ENCODE results near the gene CCAR1. TPM values are rescaled to one million over a fixed set of nuclear protein-coding genes. Genes with fewer than 3 reads are reported as not detected.
A peak's percentile ranks its signal among the peaks of the same experiment; 100 is the strongest.
"Not testable (repeated sequence)": the region's sequence is repeated elsewhere in the genome, so short reads cannot be mapped to it uniquely, and the experiment has no call there.

The CCAR1 gene
- total RNA-seq, 1 donor from 2014 or later = 95.2 TPM

DNA sequence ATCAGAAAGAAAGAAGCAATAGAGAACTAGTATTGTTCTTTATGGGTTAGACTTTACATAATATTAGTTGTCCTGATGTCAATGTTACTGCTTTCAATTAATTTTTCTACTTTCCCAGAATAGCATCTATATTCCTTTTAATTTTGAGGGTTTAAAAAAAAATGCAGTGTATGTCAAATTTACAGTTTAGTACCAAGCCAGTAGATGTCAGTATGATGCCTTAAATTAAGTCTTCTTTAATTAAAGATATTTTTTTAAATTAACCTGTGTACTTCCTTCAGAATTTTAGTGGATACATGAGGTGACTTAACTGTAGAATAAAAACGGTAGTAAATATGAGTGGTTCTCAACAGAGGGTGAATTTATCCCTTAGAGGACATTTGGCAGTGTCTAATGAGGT lies 71.1 kb downstream of the CCAR1 start:
- no peak overlapping the region for H3K27ac Mint-ChIP-seq
- no peaks in the 10 kb centered on the region for H3K9me3 Mint-ChIP-seq
- DNase-seq = no peak
- no peaks in the 10 kb centered on the region for H3K4me1 Mint-ChIP-seq
- H3K27me3 Mint-ChIP-seq = no peaks in the 10 kb centered on the region
- H3K4me3 Mint-ChIP-seq = no peak overlapping the region
- intact Hi-C loops (cut with micrococcal nuclease) = loop anchor here (2.0 kb wide), 1 partner anchor 105 kb away; no protein-coding TSS in a partner anchor
- peaks cover 30% of the 10 kb centered on the region for H3K36me3 Mint-ChIP-seq (ENCODE audit: low read depth)

DNA sequence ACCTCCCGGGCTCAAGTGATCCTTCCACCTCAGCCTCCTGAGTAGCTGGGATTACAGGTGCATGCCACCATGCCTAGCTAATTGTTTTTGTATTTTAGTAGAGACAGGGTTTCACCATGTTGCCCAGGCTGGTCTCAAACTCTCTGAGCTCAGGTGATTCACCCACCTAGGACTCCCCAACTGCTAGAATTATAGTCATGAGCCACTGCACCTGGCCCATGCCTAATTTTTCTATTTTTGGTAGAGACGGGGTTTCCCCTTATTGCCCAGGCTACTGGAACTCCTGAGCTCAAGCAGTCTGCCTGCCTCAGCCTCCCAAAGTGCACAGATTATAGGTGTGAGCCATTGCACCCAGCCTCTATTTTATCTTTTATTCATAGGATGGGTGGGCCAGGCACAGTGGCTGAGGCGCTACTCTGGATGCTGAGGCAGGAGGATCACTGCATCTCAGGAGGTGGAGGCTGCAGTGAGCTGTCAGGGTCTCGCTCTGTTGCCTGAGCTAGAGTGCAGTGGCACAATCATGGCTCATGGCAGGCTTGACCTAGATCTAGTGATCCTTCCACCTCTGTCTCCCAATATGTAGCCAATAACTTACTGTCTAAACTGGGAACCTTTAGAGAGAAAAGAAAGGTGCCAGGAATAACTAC lies 75.0 kb downstream of the CCAR1 start:
- Mint-ChIP-seq H3K27ac (no peak overlapping the region), H3K4me1 (no peaks in the 10 kb centered on the region), H3K4me3 (no peak overlapping the region), H3K9me3 (no peaks in the 10 kb centered on the region), H3K36me3 (ENCODE audit: low read depth) (peaks cover 12% of the 10 kb centered on the region), H3K27me3 (no peaks in the 10 kb centered on the region)
- DNase-seq = no peak
- intact Hi-C loops (cut with micrococcal nuclease) = no loop called here

DNA sequence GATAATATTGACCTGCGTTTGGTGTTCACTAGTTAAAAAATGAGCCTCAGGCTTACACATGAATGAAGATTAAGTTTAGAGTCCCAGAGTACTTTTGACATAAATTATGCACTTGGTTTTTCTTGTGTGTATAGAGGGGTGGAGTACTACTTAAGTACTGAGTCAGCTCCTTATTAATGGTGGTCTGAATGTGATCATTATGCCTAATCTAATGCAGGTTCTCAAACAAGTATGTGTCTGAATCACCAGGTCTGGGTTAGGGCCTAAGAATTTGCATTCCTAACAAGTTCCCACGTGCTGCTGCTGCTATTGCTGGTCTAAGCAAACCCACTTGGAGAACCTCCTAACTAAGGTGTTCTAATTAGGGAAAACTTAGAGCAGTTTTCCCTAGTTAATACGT lies 75.6 kb downstream of the CCAR1 start:
- DNase-seq = no peak
- Mint-ChIP-seq H3K4me1 (no peaks in the 10 kb centered on the region), H3K27me3 (no peaks in the 10 kb centered on the region), H3K27ac (no peak overlapping the region), H3K36me3 (ENCODE audit: low read depth) (peaks cover 11% of the 10 kb centered on the region), H3K9me3 (no peaks in the 10 kb centered on the region), H3K4me3 (no peak overlapping the region)
- intact Hi-C loops (cut with micrococcal nuclease) = no loop called here

DNA sequence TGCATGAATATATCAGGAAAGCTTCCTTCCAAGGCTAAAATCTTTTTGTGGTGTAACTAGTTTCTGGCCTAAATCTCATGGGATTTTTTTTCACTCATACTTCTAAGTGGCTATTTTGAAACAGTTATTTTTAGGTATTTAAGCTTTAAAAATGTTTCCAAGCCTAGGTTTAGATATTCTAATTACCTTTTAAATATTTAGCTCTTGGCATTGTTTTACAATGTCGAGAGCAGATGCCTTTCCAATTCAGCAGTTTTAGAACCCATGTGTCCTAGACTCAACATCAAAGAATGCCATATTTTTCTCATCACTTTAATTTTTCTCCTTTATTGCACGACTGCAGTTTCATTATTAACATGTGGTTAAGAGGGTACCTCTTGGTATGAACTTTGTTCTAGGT lies 79.2 kb downstream of the CCAR1 start:
- Mint-ChIP-seq H3K4me3 (no peak overlapping the region), H3K9me3 (no peaks in the 10 kb centered on the region), H3K27me3 (no peaks in the 10 kb centered on the region), H3K27ac (no peak overlapping the region), H3K4me1 (no peaks in the 10 kb centered on the region), H3K36me3 (ENCODE audit: low read depth) (peaks cover 5% of the 10 kb centered on the region)
- DNase-seq = no peak
- intact Hi-C loops (cut with micrococcal nuclease) = no loop called here

DNA sequence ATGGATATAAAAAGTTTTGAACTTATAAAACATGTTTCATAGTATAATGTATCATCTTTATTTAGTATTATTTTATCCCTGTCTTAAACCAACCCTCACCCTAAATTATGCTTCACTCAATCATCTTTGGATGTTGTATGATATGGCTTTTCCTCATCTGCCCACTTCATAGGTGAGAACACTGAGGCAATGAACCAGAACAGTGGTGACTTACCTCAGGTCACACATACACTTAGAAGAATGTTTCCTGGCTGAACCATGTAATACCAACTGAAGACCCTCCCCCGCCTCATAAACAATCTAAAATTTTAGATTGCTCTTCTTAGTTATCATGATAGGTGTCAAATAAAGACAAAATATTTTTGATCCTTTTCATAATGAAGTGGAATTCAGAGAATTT lies 83.7 kb downstream of the CCAR1 start:
- H3K27ac Mint-ChIP-seq = no peak overlapping the region
- H3K27me3 Mint-ChIP-seq = no peaks in the 10 kb centered on the region

DNA sequence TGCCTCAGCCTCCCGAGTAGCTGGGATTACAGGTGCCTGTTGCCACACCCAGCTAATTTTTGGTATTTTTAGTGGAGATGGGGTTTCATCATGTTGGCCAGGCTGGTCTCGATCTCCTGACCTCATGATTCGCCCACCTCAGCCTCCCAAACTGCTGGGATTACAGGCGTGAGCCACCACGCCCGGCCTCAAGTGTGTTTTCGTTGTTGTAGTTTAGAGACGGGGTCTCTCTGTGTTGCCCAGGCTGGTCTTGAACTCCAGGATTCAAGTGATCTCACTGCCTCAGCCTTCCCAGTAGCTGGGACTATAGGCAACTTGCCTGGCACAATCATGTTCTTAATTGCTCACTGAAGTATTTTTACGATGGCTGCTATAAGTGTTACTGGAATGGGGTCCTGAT lies 89.8 kb downstream of the CCAR1 start:
- H3K4me3 Mint-ChIP-seq; H3K36me3 Mint-ChIP-seq (ENCODE audit: low read depth); H3K27ac Mint-ChIP-seq; H3K27me3 Mint-ChIP-seq; H3K4me1 Mint-ChIP-seq; DNase-seq; H3K9me3 Mint-ChIP-seq; intact Hi-C loops (cut with micrococcal nuclease): not testable (repeated sequence)

More for the DNA sequence above, 83.7 kb downstream of the CCAR1 start:
- intact Hi-C loops (cut with micrococcal nuclease) = no loop called here
- Mint-ChIP-seq H3K36me3 (ENCODE audit: low read depth) (no peaks in the 10 kb centered on the region), H3K9me3 (no peaks in the 10 kb centered on the region), H3K4me1 (no peaks in the 10 kb centered on the region), H3K4me3 (no peak overlapping the region)
- DNase-seq = no peak

DNA sequence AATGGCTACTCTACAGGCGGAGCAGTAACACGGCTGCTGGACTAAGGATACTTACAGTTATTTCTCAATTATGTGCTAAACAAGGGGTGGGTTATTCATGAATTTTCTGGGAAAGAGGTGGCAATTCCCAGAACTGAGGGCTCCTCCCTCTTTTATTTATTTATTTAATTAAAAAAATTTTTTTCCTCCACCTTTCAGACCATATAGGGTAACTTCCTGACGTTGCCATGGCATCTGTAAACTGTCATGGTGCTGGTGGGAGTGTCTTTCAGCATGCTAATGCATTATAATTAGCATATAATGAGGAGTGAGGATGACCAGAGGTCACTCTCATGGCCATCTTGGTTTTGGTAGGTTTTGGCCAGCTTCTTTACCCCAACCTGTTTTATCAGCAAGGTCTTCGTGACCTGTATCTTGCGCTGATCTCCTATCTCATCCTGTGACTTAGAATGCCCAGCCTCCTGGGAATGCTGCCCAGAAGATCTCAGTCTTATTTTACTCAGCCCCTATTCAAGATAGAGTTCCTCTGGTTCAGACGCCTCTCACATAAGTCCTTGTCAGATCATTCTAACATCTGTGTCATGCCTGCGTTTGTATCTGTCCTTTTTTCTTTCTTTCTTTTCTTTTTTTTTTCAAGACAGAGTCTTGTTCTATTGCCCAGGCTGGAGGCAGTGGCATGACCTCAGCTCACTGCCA lies 90.4 kb downstream of the CCAR1 start:
- H3K27me3 Mint-ChIP-seq = no peaks in the 10 kb centered on the region
- H3K9me3 Mint-ChIP-seq = no peaks in the 10 kb centered on the region
- H3K4me3 Mint-ChIP-seq = no peak overlapping the region
- intact Hi-C loops (cut with micrococcal nuclease) = no loop called here
- no peaks in the 10 kb centered on the region for H3K36me3 Mint-ChIP-seq (ENCODE audit: low read depth)
- no peak overlapping the region for H3K27ac Mint-ChIP-seq
- no peak for DNase-seq
- no peaks in the 10 kb centered on the region for H3K4me1 Mint-ChIP-seq

DNA sequence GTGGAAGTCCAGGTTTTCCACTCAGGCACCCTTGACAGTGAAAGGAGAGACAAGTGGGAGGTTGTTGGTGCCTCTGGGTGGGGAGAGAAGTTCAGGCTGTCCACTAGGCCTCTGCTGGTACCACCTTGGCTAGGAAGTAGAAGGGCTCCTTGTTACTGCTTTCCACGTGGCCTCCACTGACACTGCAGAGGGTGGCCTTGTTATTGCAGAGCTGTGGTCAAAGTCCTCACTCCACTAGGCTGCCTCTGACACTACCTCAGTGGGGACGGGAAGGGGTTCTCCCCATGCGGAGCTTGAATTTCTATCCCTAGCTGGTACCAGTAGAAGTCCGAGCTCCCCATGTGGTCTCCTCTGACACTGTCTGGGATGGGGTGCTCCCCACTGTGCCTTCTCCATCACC lies 91.4 kb downstream of the CCAR1 start:
- Mint-ChIP-seq H3K9me3 (no peaks in the 10 kb centered on the region), H3K36me3 (ENCODE audit: low read depth) (no peaks in the 10 kb centered on the region), H3K27ac (no peak overlapping the region), H3K4me1 (no peaks in the 10 kb centered on the region), H3K27me3 (no peaks in the 10 kb centered on the region), H3K4me3 (no peak overlapping the region)
- DNase-seq = no peak
- intact Hi-C loops (cut with micrococcal nuclease) = no loop called here

DNA sequence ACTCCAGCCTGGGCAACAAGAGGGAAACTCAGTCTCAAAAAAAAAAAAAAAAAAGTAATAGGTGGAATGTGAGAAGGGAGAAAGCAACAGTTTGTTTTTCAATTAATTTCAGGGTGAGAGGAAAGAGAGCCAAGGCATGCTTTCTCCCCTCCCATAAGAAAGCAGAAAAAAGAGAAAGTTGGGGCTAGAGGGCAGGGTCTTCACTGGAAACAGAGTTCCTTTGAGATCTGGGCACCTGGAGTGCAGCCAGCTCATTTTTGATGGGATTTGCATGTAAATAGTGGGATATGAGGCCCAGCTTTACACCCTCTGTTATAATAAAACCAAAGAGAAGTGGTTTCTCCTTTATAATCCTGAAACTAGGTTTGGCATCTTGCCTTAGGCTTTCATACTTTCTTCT lies 92.5 kb downstream of the CCAR1 start:
- DNase-seq = no peak
- Mint-ChIP-seq H3K27ac (no peak overlapping the region), H3K27me3 (no peaks in the 10 kb centered on the region), H3K9me3 (no peaks in the 10 kb centered on the region), H3K4me1 (no peaks in the 10 kb centered on the region), H3K4me3 (no peak overlapping the region), H3K36me3 (ENCODE audit: low read depth) (no peaks in the 10 kb centered on the region)
- intact Hi-C loops (cut with micrococcal nuclease) = no loop called here

DNA sequence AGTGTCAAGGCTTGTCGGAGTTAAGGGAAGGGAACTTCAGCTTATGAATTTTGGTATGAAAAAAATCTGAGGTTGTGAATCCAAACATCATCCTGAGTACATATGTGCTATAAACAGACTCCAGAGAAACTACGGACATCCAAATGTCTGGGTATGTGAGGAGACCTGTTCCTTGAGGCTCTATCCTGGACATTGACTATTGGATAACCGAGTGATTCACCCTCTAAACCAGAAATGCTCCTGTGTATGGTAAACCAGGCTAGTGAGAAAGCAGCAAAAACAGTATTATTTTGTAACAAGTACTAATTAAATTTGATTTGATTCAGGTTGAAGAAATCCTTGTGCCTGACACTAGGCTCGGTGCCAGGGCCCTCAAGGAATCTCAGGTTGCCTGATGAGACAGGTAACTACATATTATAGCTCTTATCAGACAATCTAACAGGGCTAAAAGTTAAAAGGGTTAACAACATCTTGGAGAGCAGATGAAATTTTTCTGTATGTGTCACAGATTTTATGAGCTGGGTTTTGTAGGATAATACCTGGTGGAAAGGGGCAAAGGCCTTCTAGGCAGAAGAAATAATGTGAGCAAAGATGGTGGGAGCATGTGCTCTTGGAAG lies 95.9 kb downstream of the CCAR1 start:
- DNase-seq = no peak
- no peaks in the 10 kb centered on the region for H3K36me3 Mint-ChIP-seq (ENCODE audit: low read depth)
- intact Hi-C loops (cut with micrococcal nuclease) = no loop called here
- H3K27ac Mint-ChIP-seq = no peak overlapping the region
- H3K4me3 Mint-ChIP-seq = no peak overlapping the region
- no peaks in the 10 kb centered on the region for H3K4me1 Mint-ChIP-seq
- H3K9me3 Mint-ChIP-seq = no peaks in the 10 kb centered on the region
- no peaks in the 10 kb centered on the region for H3K27me3 Mint-ChIP-seq

DNA sequence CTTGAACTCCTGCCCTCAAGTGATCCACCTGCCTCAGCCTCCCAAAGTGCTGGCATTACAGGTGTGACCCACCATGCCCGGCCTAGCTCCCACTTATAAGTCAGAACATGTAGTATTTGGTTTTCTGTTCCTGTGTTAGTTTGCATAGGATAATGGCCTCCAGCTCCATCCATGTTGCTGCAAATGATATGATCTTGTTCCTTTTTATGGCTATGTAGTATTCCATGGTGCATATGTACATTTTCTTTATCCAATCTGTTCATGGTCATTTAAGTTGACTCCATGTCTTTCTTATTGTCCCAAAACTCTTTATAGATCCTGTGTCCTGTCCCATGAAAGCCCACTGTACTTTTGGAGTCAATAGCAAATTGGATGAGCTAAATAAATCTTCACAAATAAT lies 99.3 kb downstream of the CCAR1 start:
- H3K27ac Mint-ChIP-seq; intact Hi-C loops (cut with micrococcal nuclease); H3K27me3 Mint-ChIP-seq; H3K4me1 Mint-ChIP-seq; DNase-seq; H3K36me3 Mint-ChIP-seq (ENCODE audit: low read depth); H3K9me3 Mint-ChIP-seq; H3K4me3 Mint-ChIP-seq: not testable (repeated sequence)

DNA sequence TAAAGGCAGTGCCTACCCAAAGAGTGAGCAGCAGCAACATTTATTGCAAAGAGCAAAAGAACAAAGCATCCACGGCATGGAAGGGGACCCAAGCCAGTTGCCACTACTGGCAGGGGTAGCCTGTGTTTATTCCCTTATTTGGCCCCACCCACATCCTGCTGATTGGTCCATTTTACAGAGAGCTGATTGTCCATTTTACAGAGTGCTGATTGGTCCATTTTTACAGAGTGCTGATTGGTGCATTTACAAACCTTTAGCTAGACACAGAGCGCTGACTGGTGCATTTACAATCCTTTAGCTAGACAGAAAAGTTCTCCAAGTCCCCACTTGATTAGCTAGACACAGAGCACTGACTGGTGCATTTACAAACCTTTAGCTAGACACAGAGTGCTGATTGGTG lies 101.6 kb downstream of the CCAR1 start:
- H3K4me1 Mint-ChIP-seq; intact Hi-C loops (cut with micrococcal nuclease); H3K27ac Mint-ChIP-seq; H3K9me3 Mint-ChIP-seq; H3K27me3 Mint-ChIP-seq; DNase-seq; H3K4me3 Mint-ChIP-seq; H3K36me3 Mint-ChIP-seq (ENCODE audit: low read depth): not testable (repeated sequence)

DNA sequence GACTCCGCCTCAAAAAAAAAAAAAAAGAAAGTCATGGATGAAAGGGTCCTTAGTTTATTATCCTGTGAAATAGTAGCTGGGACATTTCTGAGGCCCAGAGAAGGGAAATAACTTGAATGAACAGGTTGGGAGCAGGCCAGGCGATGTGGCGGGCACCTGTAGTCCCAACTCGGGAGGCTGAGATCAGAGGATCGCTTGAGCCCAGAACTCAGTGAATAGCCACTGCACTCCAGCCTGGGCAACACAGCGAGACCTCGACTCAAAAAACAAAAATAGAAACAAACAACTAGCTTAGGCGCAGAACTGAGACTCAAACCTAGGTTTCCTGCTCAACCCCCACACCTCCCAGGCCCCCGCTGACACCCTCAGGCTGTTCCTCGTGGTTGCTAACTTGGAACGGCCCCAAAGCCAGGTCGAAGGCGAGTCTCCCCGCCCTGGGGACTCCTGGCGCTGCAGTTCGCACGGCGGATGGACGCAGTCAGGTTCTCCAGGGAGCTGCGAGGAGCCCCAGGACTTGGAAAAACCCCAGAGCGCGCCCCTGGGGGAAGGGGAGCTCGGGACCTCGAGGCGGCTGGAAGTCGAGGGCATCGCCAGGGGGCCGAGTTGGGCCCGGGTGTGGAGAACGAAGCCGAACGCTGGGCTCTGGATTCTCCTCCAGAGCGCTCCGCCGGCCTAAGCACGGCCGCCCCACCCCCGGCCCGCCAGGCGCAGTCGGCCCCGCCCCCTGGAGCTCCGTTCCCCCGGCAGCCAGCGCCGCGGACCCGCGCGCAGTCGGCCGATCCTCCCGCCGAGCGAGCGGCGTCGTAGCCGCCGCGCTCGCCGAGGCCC lies 105.9 kb downstream of the CCAR1 start, which contains the start of gene STOX1:
Gene STOX1 (plus strand): TSS at position 768 of the 828 bp plus-strand sequence. CDS start 93 bp downstream, outside the sequence.
- H3K36me3 Mint-ChIP-seq (ENCODE audit: low read depth) = no peaks in the 10 kb centered on the region
- H3K4me1 Mint-ChIP-seq = peaks cover 5% of the 10 kb centered on the region
- peaks cover 23% of the 10 kb centered on the region for H3K27me3 Mint-ChIP-seq
- H3K9me3 Mint-ChIP-seq = no peaks in the 10 kb centered on the region
- DNase-seq = peak; percentile 87
- no peak within 1 kb of the TSS for H3K27ac Mint-ChIP-seq
- intact Hi-C loops (cut with micrococcal nuclease) = loop anchor here (2.0 kb wide), 1 partner anchor 74 kb away; the partner anchor contains the start of gene DDX50
- peak within 1 kb of the TSS; percentile 80 for H3K4me3 Mint-ChIP-seq

DNA sequence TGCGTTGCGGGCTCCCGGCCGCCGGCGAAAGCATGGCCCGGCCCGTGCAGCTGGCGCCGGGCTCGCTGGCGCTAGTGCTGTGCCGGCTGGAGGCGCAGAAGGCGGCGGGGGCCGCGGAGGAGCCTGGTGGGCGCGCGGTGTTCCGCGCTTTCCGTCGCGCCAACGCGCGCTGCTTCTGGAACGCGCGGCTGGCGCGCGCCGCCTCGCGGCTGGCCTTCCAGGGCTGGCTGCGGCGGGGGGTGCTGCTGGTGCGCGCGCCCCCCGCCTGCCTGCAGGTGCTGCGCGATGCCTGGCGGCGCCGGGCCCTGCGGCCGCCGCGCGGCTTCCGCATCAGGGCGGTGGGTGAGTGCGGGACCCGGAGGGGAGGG lies 106.5 kb downstream of the CCAR1 start:
- DNase-seq; H3K9me3 Mint-ChIP-seq; H3K4me3 Mint-ChIP-seq; H3K36me3 Mint-ChIP-seq (ENCODE audit: low read depth); H3K4me1 Mint-ChIP-seq; H3K27ac Mint-ChIP-seq: not testable (repeated sequence)
- intact Hi-C loops (cut with micrococcal nuclease) = loop anchor here (2.0 kb wide), 1 partner anchor 73 kb away; the partner anchor contains the start of gene DDX50
- H3K27me3 Mint-ChIP-seq = peaks cover 24% of the 10 kb centered on the region

Measured in activated CD4-positive, alpha-beta T cell treated with anti-CD3 and anti-CD28 coated beads, Interleukin-2, amount 10 ng/mL, durations not matched to agents 24 days and 14 days (primary cell).